CD1c-positive myeloid dendritic cell (primary cell): ENCODE results near the gene SLCO2B1.

Experiments used
- DNase-seq: peaks from one replicate; pipeline ENCODE4 v3.0.0-alpha.2; 2016; ENCODE audit errors: extremely low spot score

Gene SLCO2B1

DNA sequence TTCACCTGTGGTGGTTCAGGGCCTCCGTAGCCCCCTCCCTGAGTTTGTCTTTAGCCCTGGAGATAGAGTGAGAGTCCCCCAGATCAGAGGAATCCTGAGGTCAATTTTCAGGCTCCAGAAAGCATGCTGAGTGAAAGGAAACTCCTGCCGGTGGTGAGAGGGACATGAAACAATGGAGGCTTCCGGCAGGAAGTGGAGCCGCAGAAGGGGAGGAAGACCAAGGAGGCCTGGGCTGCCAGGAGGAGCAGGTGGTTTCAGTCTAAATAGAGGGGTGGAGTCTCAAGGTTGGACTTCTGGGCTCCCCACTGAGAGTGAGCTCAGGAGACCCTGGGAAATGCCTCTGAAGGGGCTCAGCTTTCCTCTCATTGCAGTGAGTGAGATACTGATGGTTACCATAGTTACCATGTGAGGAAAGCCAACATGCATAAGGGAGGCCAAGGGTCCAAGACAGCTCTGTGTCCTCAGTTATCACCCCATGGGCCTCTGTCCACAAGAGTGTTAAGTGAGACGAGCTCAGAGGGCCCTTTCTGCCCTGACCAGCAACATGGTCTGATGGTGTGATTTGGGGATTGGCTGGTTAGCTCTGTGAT, 10.7 kb downstream of the SLCO2B1 start:
- no peak for DNase-seq

DNA sequence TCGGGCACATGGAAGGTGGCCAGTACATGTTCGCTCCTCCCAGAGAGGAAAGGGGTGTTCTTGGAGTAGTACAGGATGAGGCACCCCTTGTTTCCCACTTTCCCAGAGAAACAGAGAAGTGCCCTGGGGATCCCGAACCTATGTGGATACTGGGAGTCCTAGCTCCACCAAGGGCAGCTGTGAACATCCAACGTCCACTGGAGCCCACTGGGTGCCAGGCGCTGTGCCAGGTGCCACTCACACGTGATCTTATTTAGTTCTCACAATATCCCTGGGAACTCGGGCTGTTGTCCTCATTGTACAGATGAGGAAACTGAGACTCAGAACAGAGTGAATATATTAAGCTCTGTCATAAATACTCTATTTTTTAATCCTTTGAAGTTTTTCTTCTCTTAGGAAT, 12.0 kb downstream of the SLCO2B1 start:
- DNase-seq, result no peak

DNA sequence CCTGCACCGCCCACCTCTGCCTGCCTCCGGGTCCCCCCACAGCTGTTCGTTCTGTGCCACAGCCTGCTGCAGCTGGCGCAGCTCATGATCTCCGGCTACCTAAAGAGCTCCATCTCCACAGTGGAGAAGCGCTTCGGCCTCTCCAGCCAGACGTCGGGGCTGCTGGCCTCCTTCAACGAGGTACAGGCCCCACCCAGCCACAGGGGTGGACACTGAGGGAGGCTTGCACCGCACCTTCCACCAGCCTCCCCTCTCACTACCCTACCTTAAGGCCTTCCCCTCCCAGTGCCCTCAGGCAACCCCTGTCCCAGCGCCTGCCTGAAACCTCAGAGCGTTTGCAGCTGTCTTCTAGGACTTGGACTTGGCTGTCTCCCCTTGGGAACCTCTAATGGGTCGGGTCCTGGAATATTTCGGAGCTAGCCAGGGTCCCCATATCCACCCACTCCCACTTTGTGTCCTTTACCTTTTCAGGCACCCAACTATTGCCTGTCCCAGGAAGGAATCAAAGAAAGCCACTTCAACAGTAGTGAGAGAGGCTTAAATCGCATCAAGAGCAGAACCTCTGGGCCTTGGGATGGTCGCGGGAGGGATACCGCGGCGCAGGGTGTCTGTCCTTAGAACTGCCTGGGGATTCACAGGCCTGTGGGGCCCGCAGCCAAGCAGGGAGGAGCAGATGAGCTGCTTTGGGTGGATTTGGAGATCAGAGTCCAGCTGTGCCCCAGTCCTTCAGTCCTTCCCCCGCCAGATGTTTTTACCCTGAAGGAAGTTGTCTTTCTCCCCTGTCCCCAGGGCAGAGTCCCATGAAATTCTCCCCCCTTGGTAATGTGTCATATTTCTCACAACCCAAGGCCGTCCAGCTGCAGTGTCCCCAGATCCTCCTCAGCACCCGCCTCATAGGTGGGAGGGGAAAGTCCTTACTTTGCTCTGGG, 13.3 kb downstream of the SLCO2B1 start:
- DNase-seq, result no peak

DNA sequence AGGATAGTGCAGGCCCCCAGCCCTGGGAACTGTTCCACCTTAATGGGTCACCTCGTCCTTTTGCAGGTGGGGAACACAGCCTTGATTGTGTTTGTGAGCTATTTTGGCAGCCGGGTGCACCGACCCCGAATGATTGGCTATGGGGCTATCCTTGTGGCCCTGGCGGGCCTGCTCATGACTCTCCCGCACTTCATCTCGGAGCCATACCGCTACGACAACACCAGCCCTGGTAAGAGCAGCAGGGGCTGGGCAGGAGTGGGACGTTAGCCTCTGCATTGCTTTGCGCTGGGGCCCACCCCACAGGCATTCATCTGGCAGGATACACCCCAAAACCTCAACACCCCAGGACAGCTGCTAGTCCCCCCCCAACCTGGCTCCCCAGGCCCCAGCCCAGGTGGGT, 14.8 kb downstream of the SLCO2B1 start:
- DNase-seq, result no peak

DNA sequence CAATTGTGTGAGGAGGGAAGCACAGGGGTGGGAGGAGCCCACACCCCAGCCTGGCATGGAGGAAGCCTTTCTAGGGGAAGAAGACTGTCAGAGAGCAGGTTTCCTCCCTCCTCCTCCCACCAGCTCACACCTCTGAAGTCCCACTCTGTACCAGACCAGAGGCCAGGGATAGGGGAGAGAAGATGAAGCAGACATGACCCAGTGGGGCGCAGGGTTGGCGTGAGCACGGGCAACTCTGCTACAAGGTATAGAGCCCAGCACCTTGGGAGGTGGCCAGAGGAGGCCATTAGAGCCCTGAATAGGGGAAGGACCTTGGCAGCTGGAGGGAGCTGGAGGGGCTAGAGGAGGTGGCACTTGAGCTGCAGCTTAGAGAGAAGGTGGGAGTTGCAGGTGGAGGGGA, 15.9 kb downstream of the SLCO2B1 start:
- no peak for DNase-seq

DNA sequence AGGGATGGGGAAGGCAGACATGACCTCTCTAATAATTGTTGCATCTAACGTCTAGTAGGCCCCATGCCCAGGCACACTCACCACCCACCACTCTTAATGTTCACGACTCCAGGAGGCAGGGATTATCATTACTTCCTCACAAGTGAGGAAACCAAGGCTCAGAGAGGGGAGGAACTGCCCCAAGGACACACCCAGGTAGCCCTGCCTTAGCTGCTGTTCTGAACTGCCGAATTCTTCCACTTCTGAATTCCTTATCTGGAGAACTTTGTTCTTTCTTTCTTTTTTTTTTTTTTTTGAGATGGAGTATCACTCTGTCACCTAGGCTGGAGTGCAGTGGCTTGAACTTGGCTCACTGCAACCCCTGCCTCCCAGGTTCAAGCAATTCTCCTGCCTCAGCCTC, 16.7 kb downstream of the SLCO2B1 start:
- DNase-seq, result no peak

DNA sequence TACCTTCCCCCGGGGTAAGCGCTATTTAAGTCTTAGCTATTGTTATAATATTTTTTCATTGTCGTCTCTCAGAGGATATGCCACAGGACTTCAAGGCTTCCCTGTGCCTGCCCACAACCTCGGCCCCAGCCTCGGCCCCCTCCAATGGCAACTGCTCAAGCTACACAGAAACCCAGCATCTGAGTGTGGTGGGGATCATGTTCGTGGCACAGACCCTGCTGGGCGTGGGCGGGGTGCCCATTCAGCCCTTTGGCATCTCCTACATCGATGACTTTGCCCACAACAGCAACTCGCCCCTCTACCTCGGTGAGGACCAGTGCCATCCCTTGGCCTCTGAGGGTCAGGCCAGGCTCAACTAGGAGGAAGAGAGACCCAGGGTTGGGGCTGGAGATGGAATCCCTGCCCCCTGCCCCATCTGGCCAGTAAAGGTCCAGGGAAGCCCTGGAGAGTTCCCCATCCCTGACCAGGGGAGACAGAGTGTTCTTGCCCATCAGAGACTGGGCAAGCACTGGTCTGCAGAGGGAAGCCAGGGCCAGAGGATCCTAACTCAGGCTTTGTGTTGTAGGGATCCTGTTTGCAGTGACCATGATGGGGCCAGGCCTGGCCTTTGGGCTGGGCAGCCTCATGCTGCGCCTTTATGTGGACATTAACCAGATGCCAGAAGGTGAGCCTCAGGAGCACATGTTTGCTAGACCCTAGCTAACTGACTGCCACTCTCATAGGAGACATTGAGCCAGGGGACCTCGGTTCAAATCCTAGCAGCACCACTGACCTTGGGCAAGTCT, 18.4 kb downstream of the SLCO2B1 start:
- no peak for DNase-seq

DNA sequence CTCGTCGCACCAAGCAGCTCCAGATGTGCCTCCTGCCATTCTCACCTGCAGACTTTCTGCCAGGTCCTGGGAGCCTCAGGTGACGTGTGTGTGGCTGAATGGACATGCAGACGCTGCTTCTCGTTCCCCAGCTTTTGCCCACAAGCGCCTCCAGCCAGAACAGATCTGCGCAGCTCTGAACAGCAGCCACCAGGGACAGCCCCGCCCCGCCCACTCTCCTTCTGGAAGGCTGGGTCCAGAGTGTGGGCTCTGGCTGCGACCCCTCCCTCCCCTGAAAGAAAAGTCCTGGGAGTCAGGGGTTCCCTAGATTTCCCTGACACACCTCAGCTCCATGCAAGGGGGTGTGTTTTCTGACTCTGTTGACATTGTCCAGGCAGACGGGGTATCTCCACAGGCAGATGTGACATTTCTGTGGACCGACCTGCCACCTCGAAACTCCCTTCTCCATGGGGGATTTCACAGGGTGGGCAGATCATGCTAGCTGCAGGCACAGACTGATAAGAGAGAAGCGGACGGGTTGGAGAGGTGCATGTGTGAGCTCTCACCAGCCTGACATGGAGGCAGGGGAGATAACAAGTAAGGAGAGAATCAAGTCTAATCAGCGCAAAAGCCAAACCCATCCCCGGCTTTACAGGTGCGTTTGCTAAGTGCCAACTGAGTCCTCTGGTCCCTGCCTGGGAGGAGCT, 19.8 kb downstream of the SLCO2B1 start:
- no peak for DNase-seq

DNA sequence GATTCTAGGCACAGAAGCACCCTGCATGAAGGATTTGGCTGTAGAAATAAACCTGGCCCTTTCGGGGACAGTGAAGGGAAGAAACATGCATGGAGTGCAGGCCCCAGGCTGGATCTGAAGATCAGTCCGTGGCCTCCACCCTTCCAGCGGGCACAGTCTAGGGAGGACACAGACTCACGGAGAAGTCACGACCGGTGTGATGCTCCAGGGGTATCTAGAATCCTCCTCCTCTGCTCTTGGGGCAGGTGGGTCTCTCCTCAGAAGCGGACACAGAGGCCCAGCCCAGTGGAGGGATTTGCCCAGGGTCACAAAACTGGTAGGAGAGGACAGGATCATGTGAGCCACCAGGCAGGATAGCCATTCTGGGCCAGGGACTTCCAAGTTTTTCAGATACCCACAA, 22.4 kb downstream of the SLCO2B1 start:
- no peak for DNase-seq

DNA sequence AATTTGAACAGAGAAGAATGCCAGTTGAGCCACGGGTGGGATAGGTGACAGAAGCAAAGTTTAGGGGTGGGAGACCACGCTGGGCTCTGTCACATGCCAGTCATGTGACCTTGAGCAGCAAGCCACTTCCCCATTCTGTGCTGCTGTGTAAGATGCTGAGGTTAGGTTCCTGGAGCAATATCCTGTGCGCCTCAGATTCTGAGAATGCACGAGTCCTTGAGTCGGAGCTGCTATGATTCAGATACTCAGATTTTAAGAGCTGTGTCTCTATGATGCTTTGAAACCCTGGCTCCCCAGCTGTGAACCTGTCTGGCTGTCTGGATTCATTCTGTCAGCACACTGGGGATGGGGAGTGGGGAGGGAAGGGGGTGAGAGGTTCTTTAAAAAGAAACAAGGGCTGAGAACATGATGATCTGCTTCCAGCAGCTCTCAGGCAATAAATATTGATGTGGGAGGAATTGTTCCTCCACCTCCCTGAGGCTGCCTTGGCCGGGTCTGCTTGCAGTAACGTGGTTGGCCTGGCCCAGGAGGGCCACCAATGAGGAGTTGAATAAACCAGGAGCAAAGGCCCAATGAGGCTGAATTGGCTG, 24.0 kb downstream of the SLCO2B1 start:
- DNase-seq, result peak; percentile 83

DNA sequence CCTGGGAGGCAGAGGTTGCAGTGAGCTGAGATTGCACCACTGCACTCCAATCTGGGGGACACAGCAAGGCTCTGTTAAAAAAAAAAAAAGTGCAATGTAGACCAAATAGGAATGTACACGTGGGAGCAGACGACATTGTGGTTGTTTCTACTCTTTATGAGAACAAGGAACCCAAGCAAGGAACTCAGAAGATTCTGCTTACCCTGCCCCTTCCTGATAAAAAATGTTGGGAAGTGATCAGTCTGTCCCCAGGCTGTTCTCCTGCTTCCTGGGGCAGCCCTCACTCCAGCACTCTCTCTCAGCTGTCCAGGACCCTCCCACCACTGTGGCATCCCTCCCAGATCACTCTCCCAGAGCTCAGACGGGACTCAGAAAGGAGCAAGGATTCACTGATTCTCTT, 31.8 kb downstream of the SLCO2B1 start:
- DNase-seq, result peak; percentile 43

DNA sequence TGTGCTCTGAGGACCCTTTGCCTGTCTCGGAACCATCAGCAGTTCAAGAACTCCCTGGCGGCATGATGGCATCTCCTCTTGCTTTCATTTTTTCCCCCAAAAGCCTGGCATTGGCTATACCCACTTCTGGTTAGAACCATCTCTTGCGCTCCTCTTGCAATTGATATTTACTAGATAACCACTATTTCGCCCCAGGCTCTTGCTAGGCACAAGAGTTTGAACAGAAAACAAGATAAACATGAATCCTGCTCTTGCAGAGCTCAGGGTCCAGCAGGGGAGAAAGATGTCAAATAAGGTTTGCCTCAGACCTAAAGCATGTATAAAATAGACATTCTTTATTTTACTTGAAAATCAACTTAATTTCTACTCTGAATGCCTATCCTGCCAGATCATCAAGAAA, 33.1 kb downstream of the SLCO2B1 start:
- no peak for DNase-seq

DNA sequence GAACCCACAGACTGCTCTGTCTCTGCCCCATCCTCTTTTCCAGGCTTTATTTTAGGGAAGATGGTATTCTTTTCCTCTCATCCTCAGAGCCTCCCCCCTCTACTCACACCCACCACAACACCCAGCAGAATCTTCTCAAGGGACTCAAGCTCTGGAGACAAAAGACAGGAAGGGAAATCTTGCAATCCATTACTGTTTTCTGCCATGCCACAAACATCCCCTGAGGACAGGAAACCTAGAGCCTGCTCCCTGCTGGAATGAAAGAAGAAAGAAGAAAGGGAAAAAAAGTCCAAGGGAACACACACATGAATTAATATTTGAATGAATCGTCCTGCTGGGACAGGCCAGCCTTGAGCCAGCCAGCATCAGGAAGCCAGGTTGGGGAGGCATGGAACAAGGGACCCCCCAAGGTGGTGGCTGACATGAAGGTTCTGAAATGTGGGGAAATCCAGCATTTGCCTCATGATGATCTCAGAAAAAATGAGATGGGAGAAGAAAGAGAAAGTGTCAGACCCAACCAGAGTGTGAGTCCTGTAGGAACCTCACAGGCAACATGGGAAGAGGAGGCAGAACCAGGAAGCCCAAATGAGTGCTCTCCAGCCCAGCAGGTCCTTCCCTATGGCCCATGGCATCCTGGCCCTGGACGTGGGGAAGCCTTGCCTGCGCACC, 34.0 kb downstream of the SLCO2B1 start:
- DNase-seq, result no peak

DNA sequence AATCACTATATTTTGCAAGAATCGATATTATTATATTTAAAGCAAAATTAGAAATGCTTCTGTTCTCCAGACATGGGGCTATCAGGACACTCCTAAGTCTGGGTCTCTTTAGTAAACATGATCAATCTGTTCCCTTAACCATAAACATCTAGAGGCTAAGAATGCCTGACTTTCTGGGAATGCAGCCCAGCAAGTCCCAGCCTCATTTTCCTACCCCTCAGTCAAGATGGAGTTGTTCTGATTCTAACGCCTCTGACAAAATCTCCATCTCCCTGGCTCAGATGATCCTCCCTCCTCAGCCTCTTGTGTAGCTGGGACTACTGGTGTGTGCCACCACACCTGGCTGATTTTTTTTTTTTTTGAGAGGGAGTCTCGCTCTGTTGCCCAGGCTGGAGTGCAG, 35.0 kb downstream of the SLCO2B1 start:
- DNase-seq, result no peak

DNA sequence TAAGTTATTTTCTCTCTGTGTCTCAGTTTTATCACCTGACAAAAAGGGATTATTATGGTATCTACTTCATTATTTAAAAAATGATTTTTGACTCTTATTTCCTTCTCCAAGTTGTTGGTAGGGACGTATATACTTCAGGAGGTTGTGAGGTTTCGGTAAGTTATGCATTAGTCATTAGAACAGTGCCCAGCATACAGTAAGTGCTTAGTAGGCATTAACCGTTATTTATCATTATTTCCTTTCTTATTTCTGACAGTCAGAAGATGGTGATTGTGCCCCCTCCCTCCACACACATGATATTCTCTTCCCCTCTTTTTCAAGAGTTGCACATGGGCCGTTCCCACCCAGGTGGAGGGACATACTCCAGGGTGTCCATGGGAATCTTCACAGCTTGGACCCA, 36.1 kb downstream of the SLCO2B1 start:
- no peak for DNase-seq

DNA sequence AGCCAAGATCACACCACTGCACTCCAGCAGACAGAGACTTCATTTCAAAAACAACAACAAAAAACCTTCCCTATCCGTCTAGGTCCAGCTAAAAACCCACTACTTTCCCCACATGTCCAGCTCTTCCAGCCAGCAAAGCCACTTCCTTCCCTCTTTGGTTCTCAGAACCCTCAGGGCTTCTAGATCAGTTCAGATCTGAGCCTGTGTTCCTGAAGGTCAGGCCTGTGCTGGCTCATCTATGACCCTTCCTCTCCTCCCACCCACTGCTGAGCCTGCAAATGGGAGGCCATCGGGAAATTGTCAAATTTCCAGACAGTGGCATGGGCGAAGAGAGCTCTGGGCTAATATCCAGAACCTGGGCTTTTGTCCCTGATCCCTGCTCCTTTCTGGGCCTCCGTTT, 37.8 kb downstream of the SLCO2B1 start:
- peak; percentile 72 for DNase-seq

DNA sequence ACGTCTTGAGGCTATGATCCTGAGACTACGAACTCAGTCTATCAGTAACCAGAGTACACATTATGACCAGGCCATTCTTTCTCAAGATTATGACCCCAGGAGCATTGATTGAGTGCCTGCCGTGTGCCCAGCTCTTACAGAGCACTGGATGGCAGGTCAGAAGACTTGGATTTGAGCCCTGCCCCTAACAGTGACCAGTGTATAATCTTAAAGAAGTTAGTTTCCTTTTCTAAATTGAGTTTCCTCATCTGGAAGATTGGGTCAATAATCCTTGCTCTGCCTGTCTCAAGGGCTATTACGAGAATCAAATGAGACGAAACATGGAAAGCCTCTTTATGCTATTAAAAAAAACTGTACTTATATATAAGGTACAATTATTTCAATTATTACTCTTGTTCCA, 38.2 kb downstream of the SLCO2B1 start:
- DNase-seq, result no peak

DNA sequence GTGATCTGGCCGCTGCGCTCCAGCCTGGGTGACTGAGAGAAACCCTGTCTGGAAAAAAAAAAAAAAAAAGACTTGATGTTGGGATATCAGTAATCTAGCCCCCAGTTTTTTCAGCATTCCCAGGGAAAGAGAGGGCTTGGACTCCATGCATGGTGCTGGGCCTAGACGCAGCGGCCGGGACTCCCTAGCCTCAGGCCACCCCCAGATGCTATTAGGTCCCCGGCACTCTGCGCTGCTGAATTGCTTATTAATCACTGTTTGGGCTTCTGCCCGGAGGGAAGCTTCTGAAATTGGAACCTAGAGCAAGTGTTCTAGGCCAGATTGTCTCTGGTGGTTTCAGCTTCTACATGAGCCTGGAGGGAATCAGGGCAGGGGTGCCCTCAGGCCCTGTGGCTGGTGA, 39.0 kb downstream of the SLCO2B1 start:
- DNase-seq, result no peak

DNA sequence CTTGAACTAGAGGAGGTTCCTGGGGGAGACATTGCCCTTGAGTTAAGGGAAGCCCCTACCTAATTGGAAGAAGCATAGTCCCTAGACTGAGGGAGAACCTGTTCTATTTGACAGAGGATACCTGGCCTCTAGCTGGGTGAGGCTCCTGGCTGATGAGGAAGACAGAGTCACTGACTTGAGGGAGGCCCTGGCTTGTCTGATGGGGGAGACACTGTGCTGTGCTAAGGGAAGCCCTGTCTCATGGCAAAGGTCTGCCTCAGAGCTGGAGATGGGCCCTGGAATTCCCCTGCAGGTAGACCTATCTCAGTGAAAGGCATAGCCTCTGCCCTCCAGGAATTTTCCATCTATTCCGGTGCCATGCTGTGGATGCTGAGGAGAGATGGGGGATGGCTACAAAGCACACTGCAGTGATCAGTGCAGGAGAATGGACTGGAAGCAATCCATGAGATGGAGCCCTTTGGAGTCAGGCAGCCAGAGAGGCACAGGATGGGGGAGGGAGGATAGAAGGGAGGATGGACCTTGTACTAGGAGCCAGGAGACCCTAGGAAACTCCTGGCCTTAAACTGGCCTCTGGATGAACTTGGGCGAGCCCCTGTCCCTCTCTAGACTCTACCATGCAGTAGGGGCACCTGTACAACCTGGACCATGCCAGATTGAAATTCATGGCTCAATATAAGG, 39.9 kb downstream of the SLCO2B1 start:
- DNase-seq, result no peak

DNA sequence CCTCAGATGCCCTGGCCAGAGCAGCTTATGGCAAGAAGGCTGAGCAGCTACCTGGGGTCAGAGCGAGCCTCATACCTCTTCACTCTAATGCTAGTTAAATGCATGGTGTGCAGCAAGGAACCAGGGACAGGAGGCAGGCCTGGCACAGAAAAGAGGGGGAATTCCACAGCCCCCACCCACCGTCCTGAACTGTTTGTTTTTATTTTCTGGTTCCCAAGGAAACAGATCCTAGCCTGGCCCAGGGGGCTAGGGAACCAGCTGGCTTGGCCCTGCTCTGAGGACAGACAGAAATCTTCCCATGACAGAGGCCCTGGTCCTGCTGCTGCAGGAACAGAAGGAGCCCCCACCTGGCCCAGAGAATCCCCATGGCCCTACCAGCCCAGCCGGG, 40.4 kb downstream of the SLCO2B1 start:
- DNase-seq, result no peak

DNA sequence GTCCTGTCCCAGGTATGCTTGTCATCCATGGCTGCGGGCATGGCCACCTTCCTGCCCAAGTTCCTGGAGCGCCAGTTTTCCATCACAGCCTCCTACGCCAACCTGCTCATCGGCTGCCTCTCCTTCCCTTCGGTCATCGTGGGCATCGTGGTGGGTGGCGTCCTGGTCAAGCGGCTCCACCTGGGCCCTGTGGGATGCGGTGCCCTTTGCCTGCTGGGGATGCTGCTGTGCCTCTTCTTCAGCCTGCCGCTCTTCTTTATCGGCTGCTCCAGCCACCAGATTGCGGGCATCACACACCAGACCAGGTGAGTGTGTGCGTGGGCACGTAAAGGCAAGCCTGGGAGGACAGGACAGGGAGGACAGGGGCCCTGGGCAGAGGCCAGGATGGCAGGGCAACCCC, 42.4 kb downstream of the SLCO2B1 start:
- no peak for DNase-seq
